GM23338 (cell line): Measurements from ENCODE around the gene HSPA12B. TPM values are rescaled to one million over a fixed set of nuclear protein-coding genes. Genes with fewer than 3 reads are reported as not detected.

Experiments used
- ATAC-seq: fragments of 200-7000 bp; cut with Tn5 transposase; 3 replicates; pipeline ENCODE4 v1.9.1; 2020
- DNase-seq: peaks from one replicate; pipeline ENCODE4 v3.0.0-alpha.2; 2015; ENCODE audit warnings: low spot score
- H2AFZ ChIP-seq: fragments of 200-600 bp; sonication (generic); 2 replicates; pipeline ENCODE4 v1.8.0; 2016; ENCODE audit warnings: antibody characterized with exemption, mild to moderate bottlenecking, moderate library complexity
- H3F3A ChIP-seq: fragments of 200-600 bp; sonication (generic); replicated peaks from 2 replicates; pipeline ENCODE4 v1.8.0; 2017; ENCODE audit warnings: antibody characterized with exemption, mixed run types, low read depth
- H3K27ac ChIP-seq: fragments of 200-600 bp; sonication (generic); 2 replicates; pipeline ENCODE4 v1.6.1; 2016; ENCODE audit warnings: low read depth
- H3K27me3 ChIP-seq: fragments of 200-600 bp; sonication (generic); 2 replicates; pipeline ENCODE4 v1.8.0; 2016; ENCODE audit warnings: mild to moderate bottlenecking, mixed run types, moderate library complexity; ENCODE audit not compliant: insufficient read depth
- H3K36me3 ChIP-seq: fragments of 200-600 bp; sonication (generic); 2 replicates; pipeline ENCODE4 v1.8.0; 2016; ENCODE audit warnings: mild to moderate bottlenecking; ENCODE audit not compliant: insufficient read depth
- H3K4me1 ChIP-seq: fragments of 200-600 bp; sonication (generic); 2 replicates; pipeline ENCODE4 v1.8.0; 2016; ENCODE audit warnings: mild to moderate bottlenecking, moderate library complexity; ENCODE audit not compliant: insufficient read depth
- H3K4me2 ChIP-seq: fragments of 200-600 bp; sonication (generic); 2 replicates; pipeline ENCODE4 v1.7.1; 2017; ENCODE audit warnings: mixed run types
- H3K4me3 ChIP-seq: fragments of 200-600 bp; sonication (generic); 2 replicates; pipeline ENCODE4 v1.6.1; 2016; ENCODE audit warnings: mixed run types
- H3K79me2 ChIP-seq: fragments of 200-600 bp; sonication (generic); replicated peaks from 2 replicates; pipeline ENCODE4 v1.8.0; 2017; ENCODE audit warnings: mild to moderate bottlenecking; ENCODE audit not compliant: insufficient read depth
- H3K9me2 ChIP-seq: fragments of 200-600 bp; sonication (generic); 2 replicates; pipeline ENCODE4 v1.8.0; 2017; ENCODE audit not compliant: insufficient read depth
- H4K20me1 ChIP-seq: fragments of 200-600 bp; sonication (generic); replicated peaks from 2 replicates; pipeline ENCODE4 v1.8.0; 2017; ENCODE audit warnings: mild to moderate bottlenecking; ENCODE audit not compliant: insufficient read depth
- H3K27ac Mint-ChIP-seq: 2 replicates; pipeline ENCODE4 v1.8.0; 2020; ENCODE audit warnings: inconsistent platforms, mild to moderate bottlenecking, moderate library complexity, mixed read lengths
- H3K27me3 Mint-ChIP-seq: 3 replicates; pipeline ENCODE4 v1.8.0; 2022; ENCODE audit warnings: low read depth, mild to moderate bottlenecking, moderate library complexity, mixed read lengths, inconsistent platforms; ENCODE audit not compliant: insufficient read depth, poor library complexity
- H3K36me3 Mint-ChIP-seq: 3 replicates; pipeline ENCODE4 v1.8.0; 2021; ENCODE audit warnings: low read depth, mild to moderate bottlenecking, inconsistent platforms, moderate library complexity, mixed read lengths
- H3K4me1 Mint-ChIP-seq: 3 replicates; pipeline ENCODE4 v1.8.0; 2020; ENCODE audit warnings: mild to moderate bottlenecking, inconsistent platforms, mixed read lengths
- H3K4me3 Mint-ChIP-seq: 3 replicates; pipeline ENCODE4 v1.8.0; 2021; ENCODE audit warnings: moderate library complexity, mild to moderate bottlenecking, inconsistent platforms, mixed read lengths
- H3K9me3 Mint-ChIP-seq: 3 replicates; pipeline ENCODE4 v1.8.0; 2020; ENCODE audit warnings: moderate library complexity, mild to moderate bottlenecking, inconsistent platforms, mixed read lengths
- CREB1 ChIP-seq: fragments of 250-450 bp; sonication (Bioruptor Pico); IDR thresholded peaks from 2 replicates; pipeline ENCODE4 v1.5.0; 2020; ENCODE audit warnings: low read depth, mild to moderate bottlenecking, moderate library complexity
- CTCF ChIP-seq, 2 experiments: fragments of 200-600 bp in 1 of 2; sonication (generic) in 1 of 2; conservative IDR thresholded peaks; 2 replicates each; pipeline versions ENCODE4 v1.5.1 to v1.6.1; 2016 to 2017; ENCODE audit warnings: antibody characterized with exemption in 2 of 2, low read depth in 2 of 2, mild to moderate bottlenecking in 2 of 2, moderate library complexity in 1 of 2
- ETS1 ChIP-seq: IDR thresholded peaks from 2 replicates; pipeline ENCODE4 v1.6.1; 2016; ENCODE audit warnings: antibody characterized with exemption
- EZH2 ChIP-seq: fragments of 200-600 bp; sonication (generic); IDR thresholded peaks from one replicate; pipeline ENCODE4 v1.8.0; 2017; ENCODE audit warnings: antibody characterized with exemption, mild to moderate bottlenecking, low read depth; ENCODE audit not compliant: unreplicated experiment
- EZH2phosphoT487 ChIP-seq: fragments of 200-600 bp; sonication (generic); IDR thresholded peaks from one replicate; pipeline ENCODE4 v1.8.1; 2018; ENCODE audit warnings: antibody characterized with exemption; ENCODE audit not compliant: unreplicated experiment
- JUNB ChIP-seq: IDR thresholded peaks from one replicate; pipeline ENCODE4 v1.6.1; 2016; ENCODE audit warnings: antibody characterized with exemption; ENCODE audit not compliant: unreplicated experiment
- STAT1 ChIP-seq: IDR thresholded peaks from one replicate; pipeline ENCODE4 v1.6.1; 2016; ENCODE audit warnings: antibody characterized with exemption; ENCODE audit not compliant: unreplicated experiment
- ZNF462 ChIP-seq: fragments of 250-450 bp; sonication (Bioruptor Pico); IDR thresholded peaks from 2 replicates; pipeline ENCODE4 v1.5.0; 2020; ENCODE audit warnings: mild to moderate bottlenecking, moderate library complexity
- polyA plus RNA-seq: library from polyadenylated mRNA; unstranded; fragments of >200 nt; fragmentation: Nextera tagmentation; extraction: Ambion mirVana; gene quantifications from 2 replicates; pipeline ENCODE4 v1.2.1, GENCODE V29; 2016
- total RNA-seq: library from RNA; depleted of rRNA; stranded (reverse); fragments of >200 nt; shearing (Covaris generic); gene quantifications from 2 replicates; pipeline ENCODE4 v1.2.3, GENCODE V29; 2014

HSPA12B gene
- total and polyA plus RNA-seq, 2 experiments from 2014 or later = 2.8 to 6.5 TPM

- peaks cover 14% of the 10 kb centered on the region for H3F3A ChIP-seq
- peaks cover 28% of the 10 kb centered on the region for H3K27me3 ChIP-seq
- H3K4me2 ChIP-seq = no peak overlapping the region
- peaks cover 26% of the 10 kb centered on the region for H3K4me1 Mint-ChIP-seq
- no peaks in the 10 kb centered on the region for H3K36me3 ChIP-seq
- no peak for DNase-seq
- no peak overlapping the region for H3K27ac Mint-ChIP-seq
- H2AFZ ChIP-seq = no peak overlapping the region
- no peaks in the 10 kb centered on the region for H3K79me2 ChIP-seq
- H3K36me3 Mint-ChIP-seq = no peaks in the 10 kb centered on the region; the same call in 2 of the 3 replicates
- peaks cover 17% of the 10 kb centered on the region; the same call in 1 of the 2 replicates for H3K4me1 ChIP-seq
- peaks cover 4% of the 10 kb centered on the region; the same call in 1 of the 3 replicates for H3K9me3 Mint-ChIP-seq
- H3K27me3 Mint-ChIP-seq = peaks cover 34% of the 10 kb centered on the region
- no peak overlapping the region for H3K4me3 ChIP-seq
- TF ChIP-seq ZNF462 = no peak
- TF ChIP-seq EZH2phosphoT487 = no peak
- TF ChIP-seq JUNB = no peak
- TF ChIP-seq ETS1 = no peak
- no peak for TF ChIP-seq EZH2
- TF ChIP-seq CREB1 (CRISPR knock-in tag) = no peak
- TF ChIP-seq STAT1 = no peak
- TF ChIP-seq CTCF (conservative IDR thresholded peaks at IDR 0.05; ENCODE audit: low read depth in 2 of 2) = no peak
- H3K27ac ChIP-seq = no peak overlapping the region
- no peaks in the 10 kb centered on the region for H3K9me2 ChIP-seq
- no peak for ATAC-seq
- peaks cover 11% of the 10 kb centered on the region; the same call in 1 of the 2 replicates for H4K20me1 ChIP-seq
- H3K4me3 Mint-ChIP-seq = no peak overlapping the region
Measured at GRCh38 chr20:3748073-3748472, 15.6 kb downstream of the HSPA12B start.
